ENCODE data around the gene WDR45.

- TF ChIP-seq CENPT (CRISPR knock-in tag; IDR thresholded peaks at IDR 0.05; ENCODE audit: low read depth) (no peak), ZC3H13 (CRISPR knock-in tag; IDR thresholded peaks at IDR 0.05) (no peak), GABPA (IDR thresholded peaks at IDR 0.05; ENCODE audit: low read depth, low read length) (no peak), GABPA (CRISPR knock-in tag; IDR thresholded peaks at IDR 0.05; ENCODE audit: low read depth) (no peak), KLF11 (CRISPR knock-in tag; IDR thresholded peaks at IDR 0.05) (no peak), JUND (CRISPR knock-in tag; IDR thresholded peaks at IDR 0.05) (no peak), CTCF (CRISPR knock-in tag; IDR thresholded peaks at IDR 0.05) (no peak), HOMEZ (CRISPR knock-in tag; IDR thresholded peaks at IDR 0.05; ENCODE audit: low read depth) (no peak), SNAPC5 (CRISPR knock-in tag; IDR thresholded peaks at IDR 0.05; ENCODE audit: borderline replicate concordance) (no peak), TEF (CRISPR knock-in tag; IDR thresholded peaks at IDR 0.05) (no peak), KDM6A (CRISPR knock-in tag; IDR thresholded peaks at IDR 0.05; ENCODE audit: low read depth) (no peak), MLLT10 (CRISPR knock-in tag; IDR thresholded peaks at IDR 0.05) (no peak), RFX1 (IDR thresholded peaks at IDR 0.05) (no peak), ARNTL (CRISPR knock-in tag; IDR thresholded peaks at IDR 0.05) (no peak)
Measured at GRCh38 chrX:49089553-49089952, 9.9 kb upstream of the WDR45 start.
